Ammon's horn (tissue), 1 donor: ENCODE results near the gene ATG10.

Experiments
- DNase-seq: peaks from one replicate; pipeline ENCODE4 v3.0.0-alpha.2; 2016; ENCODE audit warnings: low spot score

Gene ATG10

GRCh38 chr5:82276800-82277612, 305.2 kb downstream of the ATG10 start:
- no peak for DNase-seq

- DNase-seq: no peak
Observed at GRCh38 chr5:82277613-82277986, 305.8 kb downstream of the ATG10 start.

GRCh38 chr5:82277987-82278710, 306.3 kb downstream of the ATG10 start, which contains the start of gene RPS23:
Gene RPS23, minus strand, starts transcription at chr5:82278354. Its CDS starts 31 bp downstream, at chr5:82278323.
- peak; percentile 96 for DNase-seq

- DNase-seq: no peak
Observed at GRCh38 chr5:82278711-82279370, 307.0 kb downstream of the ATG10 start.

GRCh38 chr5:82283893-82284292, 312.1 kb downstream of the ATG10 start:
- DNase-seq: no peak

- no peak for DNase-seq
Observed at GRCh38 chr5:82285206-82285605, 313.4 kb downstream of the ATG10 start.

GRCh38 chr5:82287625-82288024, 315.8 kb downstream of the ATG10 start:
- peak; percentile 38 for DNase-seq

- no peak for DNase-seq
Observed at GRCh38 chr5:82290005-82290404, 318.2 kb downstream of the ATG10 start.

- no peak for DNase-seq
Observed at GRCh38 chr5:82290908-82291307, 319.1 kb downstream of the ATG10 start.

- DNase-seq: no peak
Observed at GRCh38 chr5:82291420-82291819, 319.6 kb downstream of the ATG10 start.

GRCh38 chr5:82295144-82295543, 323.3 kb downstream of the ATG10 start:
- no peak for DNase-seq

GRCh38 chr5:82295959-82296531, 324.2 kb downstream of the ATG10 start:
- no peak for DNase-seq

- no peak for DNase-seq
Observed at GRCh38 chr5:82296929-82297328, 325.1 kb downstream of the ATG10 start.

GRCh38 chr5:82297711-82298110, 325.9 kb downstream of the ATG10 start:
- DNase-seq: no peak

GRCh38 chr5:82298668-82299067, 326.8 kb downstream of the ATG10 start:
- DNase-seq: no peak

GRCh38 chr5:82301190-82301589, 329.4 kb downstream of the ATG10 start:
- DNase-seq: no peak
